ENCODE measurements around the gene GBX1.

- TF ChIP-seq HDGF (IDR thresholded peaks at IDR 0.05; ENCODE audit: borderline replicate concordance) (no peak), FOXM1 (IDR thresholded peaks at IDR 0.05; ENCODE audit: borderline replicate concordance) (no peak), SP1 (IDR thresholded peaks at IDR 0.05) (no peak)
Measured at GRCh38 chr7:151124481-151124880, 43.0 kb downstream of the GBX1 start.

All from HEK293T (cell line).